Measurements from ENCODE around the gene USH1C.

USH1C gene

DNA sequence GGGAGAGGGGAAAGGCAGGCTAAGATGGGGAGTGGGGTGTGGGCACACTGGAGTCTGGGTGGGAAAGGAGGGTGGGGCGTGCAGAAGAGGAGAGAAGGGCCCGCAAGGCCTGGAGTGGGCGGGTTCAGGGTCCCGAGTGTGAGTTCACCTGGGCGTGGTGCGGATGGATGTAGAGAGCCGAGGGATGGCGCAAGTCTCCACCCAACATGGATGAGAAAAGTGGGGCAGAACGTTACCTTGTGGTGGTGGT is 67.2 kb downstream of the USH1C start:
- no peak for DNase-seq (ENCODE audit: low read depth in 2 of 2, low spot score in 1 of 2)

DNA sequence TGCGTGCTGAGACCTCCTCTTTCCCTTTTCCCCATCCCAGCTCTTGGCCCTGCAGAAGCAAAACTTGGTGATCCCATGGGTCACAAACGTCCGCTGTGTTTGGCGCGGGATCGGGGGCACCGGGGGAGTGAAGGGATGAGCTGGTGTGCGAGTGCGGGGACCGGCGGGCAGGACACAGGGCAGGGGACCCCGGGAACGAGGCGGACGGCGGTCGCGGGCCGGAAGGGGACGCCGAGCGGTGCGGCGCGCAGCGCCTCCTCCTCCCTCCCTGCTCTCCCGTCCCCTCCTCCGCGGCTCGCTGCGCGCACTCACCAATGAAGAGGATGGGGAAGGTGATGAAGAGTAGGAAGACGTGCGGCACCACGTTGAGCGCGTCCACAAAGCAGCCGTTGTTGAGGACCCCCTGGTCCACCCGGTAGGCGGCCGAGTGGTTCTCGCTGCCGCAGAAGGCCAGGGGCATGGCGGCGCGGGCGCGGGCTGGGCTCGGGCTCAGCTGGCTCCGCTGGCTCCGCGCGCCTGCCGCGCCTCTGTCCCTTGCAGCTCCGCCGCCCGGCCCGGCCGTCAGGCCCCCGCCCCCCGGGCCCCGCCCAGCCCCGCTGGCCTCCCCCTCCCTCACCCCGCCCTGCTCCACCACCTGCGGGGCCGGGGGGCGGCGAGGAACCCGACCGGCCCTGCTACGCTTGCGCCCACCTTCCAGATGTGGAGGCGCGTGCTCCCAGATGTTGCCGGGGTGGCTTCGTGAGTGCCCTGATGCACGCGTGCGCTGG is 67.7 kb downstream of the USH1C start, which contains the start of gene ABCC8:
TSS of gene ABCC8 (minus strand) at position 529 of the 767 bp plus-strand sequence. CDS start at position 460, 69 bp downstream.
- DNase-seq (ENCODE audit: low read depth in 2 of 2, low spot score in 1 of 2) = no peak

DNA sequence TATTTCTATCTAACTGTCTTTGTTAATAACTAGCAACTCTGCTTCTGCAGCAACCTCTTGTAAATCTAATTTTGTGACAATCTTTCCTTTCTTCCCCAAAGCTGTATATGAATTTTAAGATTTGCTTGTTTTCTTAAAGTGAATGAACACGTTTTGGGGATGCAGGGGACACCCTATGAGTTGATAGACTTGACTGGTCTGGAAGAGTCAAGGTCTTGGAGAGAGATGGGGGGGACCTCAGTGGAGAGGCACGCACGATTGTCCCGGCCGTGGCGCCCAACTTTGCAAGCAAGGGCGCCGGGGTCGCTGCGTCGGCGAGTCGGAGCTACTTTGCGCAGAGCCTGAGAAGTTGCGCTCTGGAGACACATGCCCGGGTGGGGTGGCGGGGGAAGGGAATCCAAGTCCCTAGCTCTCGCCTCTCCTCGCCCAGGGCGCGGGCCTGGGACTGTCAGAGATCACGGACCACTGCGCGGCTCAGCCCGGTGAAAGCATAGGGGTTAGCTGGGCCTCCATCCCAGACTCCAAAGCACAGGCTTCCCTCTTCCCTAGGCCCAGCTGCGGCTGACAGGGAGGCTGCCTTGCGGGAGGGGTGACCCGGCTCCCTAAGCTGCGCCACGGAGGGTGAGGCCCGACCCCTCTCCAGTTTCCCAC is 68.4 kb downstream of the USH1C start:
- no peak for DNase-seq (ENCODE audit: low read depth in 2 of 2, low spot score in 1 of 2)

DNA sequence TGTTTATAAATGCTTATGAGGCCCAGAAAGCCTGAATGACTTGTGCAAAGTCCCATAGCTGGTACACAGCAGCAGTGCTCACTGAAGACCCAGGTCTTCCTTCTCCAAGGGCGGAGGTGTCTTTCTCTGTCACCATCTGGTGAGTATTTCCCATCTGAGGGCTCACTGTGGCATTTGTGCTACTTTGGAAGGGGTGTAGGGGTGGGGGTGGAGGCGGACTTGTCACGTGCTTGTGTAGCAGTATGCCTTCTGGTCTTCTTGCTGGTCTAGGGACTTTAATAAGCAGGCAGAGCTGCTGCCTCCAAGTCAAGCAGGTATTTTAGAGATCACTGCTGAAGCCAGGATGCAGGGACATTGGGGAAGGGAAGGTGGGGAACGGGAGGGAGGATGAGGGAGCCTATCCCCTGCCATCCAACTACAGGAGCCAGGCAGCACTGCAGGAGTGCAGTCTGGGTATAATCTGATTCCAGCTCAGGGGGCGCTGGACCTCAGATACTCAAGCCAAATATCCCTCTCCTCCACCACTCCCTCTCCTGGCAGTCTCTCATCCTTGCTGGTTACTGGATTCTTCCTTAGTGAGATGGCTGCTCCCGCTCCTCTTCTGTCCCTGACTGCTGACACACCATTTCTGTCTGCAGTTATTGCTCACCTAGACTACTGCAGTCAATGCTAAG is 71.0 kb downstream of the USH1C start:
- no peak for DNase-seq (ENCODE audit: low read depth in 2 of 2, low spot score in 1 of 2)

DNA sequence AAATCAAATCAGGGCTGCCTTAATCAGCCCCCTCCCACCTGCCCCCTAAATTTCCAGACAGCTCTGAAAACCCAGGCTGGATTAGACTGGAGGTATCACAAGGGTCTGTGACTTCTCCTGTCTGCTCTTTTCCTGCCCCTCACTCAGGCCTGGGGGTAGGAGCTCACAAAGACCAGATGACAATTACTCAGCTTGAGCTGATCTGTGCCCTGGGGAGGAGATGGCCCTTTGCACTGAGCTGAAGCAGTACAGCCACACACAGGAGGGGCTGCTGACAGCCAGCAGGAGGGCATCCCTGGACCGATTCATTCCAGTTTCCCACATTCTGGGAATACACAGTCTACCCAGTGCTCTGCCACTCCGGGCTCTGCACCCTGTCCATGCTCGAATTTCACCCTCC is 71.7 kb downstream of the USH1C start:
- DNase-seq (ENCODE audit: low read depth in 2 of 2, low spot score in 1 of 2) = no peak

DNA sequence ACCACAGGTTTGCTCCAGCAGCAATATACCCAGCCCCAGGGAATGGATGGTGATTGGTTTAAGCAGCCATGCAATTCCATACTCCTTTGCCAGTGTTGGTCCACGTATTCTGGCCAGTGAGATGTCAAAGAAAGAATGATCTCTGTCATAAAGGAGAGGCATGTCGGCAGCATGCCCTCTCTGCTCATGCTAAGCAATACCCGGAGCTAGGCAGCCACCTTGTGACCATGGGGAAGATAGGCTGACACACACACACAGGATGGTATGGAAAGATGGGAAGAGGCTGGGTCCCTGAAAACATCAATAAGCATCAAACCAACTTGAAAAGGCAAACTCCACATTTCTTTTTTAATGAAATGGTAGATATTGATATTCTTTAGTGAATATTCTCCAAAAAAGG is 72.7 kb downstream of the USH1C start:
- no peak for DNase-seq (ENCODE audit: low read depth in 2 of 2, low spot score in 1 of 2)

DNA sequence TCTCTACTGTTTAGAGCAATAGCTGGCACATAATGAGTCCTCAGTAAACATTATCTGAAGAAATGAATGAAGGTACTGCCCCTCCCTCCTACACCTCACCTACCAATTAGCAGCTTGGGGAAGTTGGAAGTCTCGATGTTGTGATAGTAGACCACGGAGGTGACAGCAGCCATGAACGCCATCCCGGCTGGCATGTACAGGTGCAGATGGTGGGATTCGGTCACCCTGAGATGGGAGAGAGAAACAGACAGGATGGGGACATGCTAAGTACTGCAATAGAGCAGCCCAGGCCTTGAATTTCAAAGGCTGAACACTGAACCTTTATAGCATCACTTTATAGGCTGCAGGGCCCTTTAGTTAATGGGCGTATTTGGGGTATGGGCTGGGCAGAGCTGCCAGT is 74.2 kb downstream of the USH1C start:
- no peak for DNase-seq (ENCODE audit: low read depth in 2 of 2, low spot score in 1 of 2)

DNA sequence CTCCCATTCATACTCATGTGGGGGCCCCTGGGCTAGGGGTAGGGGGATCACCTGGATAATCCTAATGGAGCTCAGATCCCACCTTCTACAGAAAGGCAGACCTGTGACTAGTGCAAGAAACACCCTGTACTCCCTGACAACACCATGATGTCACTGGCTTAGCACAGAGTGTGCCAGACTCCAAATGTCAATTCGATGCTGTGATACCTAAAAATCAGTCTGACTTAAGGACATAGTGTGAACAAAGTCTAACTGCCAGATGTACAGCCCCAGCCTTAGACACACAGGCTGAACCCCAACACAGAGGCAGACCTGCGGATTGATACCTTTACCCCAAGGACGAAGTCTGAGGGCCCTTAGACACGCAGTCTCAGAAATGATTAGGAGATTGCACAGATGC is 76.1 kb downstream of the USH1C start:
- no peak for DNase-seq (ENCODE audit: low read depth in 2 of 2, low spot score in 1 of 2)

DNA sequence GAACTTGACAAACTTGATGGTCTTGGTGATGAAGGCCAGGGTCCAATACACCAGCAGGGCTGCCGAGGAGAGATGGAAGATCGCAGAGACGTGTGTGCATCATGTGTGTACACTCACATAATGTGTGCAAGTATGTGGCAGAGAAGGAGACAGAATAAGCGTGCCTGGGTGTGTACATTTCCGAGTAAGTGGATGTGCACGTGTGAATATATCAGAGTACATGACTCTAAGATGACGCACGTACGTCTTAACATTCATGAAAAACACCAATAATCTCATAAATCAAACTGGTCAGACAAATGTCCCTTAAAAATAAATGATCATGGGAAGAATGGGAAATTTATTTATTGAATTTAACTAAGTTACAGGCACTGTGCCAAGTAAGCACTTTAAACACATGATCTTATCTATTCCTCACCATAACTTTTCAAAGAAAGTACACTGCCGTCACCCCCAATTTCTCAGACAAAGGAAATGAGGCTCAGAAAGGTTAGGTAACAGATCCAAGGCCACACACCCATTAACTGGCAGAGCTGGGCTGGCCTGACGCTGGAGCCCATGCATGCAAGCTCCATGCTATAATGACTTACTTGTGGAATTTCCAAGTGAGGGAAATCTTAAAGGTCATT is 80.6 kb downstream of the USH1C start:
- DNase-seq (ENCODE audit: low read depth in 2 of 2, low spot score in 1 of 2) = no peak

DNA sequence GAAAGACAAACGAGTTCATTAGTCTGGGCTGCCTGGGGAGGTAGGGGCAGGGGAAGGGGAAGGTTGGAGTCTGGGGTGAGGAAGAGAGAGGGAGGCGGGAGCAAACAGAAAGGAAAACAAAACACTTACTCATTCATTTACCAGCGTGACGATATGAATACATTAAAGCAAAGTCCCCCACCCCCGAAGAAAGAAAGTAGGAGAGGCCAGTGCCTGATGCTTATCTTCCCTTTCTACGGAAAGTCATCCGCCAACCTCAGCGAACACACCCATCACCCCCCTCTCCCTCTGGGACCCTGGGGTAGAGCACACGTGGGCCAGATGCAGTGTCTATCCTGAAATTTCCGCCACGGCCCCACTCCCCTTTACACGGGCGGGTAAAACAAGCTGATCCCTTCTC is 81.3 kb downstream of the USH1C start:
- no peak for DNase-seq (ENCODE audit: low read depth in 2 of 2, low spot score in 1 of 2)

DNA sequence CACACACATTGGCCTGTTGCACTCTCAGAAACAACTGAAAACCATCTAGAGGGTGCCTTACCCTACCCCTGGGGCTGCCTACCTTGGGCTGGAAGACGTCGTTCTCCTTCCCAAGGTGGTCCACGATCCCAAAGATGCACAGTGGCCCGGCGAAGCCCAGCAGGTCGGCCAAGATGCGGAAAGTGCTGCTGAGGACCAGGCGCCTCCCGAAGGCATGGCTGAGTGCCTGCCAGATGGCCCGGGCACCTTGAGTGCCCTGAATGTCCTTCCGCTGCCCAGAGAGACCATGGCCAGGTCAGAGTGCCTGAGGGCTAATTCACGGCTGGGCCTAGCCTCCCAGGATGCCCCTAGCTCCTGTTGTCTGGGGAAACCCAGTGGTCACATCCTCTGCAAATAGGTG is 83.8 kb downstream of the USH1C start:
- no peak for DNase-seq (ENCODE audit: low read depth in 2 of 2, low spot score in 1 of 2)

DNA sequence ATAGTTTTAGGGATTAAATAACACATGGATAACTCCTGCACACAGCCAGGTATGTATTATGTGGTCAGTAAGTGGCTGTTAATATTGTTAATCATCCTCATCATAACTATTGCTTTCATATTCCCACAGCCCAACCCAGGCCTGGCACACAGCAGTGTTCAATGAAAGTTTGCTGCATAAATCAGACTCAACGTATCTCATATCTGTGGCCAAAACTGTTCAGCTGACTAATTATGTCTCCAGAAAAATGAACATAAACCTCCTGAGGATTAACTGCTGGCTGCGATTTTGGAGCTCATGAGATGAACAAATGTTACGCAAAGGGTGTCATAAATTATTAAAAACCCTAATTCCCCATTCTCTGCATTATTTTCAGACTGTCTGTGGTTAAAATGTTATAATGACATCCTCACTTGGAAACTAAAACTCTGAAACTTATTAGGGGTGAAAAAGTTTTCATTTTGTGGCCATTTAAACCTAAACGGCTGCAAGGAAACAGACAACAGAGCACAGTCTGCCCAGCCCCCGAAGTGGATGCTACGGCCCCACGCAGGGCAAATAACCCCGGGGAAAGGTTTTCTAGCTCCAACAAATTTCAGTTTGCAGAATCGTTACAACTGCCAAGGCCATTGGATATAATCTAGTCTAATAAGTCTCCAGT is 84.8 kb downstream of the USH1C start:
- no peak for DNase-seq (ENCODE audit: low read depth in 2 of 2, low spot score in 1 of 2)

DNA sequence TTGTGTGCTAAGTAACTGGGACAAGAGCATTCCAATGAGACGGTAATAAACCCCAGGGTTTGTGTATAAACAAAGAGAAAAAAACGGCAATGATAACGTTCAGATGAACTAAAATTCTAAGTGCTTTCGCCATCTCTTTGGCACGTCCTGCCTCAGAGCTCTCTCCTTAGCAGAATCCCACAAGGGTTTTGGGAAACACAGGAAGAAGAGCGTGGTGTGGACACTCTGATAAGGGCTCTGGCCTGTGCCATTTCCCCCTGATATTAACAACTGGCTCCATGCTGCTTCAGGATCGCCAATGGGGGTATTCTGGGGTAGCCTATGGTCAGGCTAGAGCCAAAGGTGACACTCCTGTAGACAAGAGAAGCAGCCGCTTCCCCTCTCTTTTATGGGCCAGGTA is 85.9 kb downstream of the USH1C start:
- no peak for DNase-seq (ENCODE audit: low read depth in 2 of 2, low spot score in 1 of 2)

DNA sequence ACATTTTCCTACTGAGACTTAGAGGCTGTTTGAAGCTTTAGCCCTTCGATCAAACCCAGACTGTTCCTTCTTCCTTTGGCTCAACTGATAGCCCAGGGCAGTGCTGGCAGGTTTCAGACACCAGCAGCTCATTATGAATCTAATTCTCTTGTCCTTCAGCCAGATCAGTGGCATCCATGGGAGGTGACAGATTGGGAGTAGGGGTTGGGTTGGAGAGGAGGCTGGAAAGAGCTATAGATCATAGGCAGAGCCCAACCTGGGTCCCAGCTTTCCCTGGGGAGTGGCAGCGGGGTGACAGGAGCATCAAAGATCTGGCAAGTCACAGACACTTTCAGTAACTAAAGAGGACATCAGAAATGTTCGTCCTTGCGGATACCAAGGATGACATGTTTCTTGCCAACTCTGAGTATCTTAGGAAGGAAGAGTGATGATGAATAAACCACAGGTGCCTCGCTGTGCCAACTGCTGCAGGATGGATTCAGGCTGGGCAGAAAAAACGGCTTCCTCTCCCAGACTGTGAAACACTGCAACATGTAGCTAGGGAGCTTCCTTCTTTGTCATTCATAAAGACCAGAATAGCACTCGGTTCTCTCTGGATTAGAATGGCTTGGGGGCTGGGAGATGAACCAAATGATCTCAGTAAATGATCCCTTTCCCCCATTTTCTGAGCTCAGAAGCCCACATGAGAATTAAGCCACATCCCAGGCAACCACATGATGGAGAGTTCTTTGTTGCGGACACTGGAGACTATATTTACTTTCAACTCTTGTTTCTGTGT is 86.6 kb downstream of the USH1C start:
- no peak for DNase-seq (ENCODE audit: low read depth in 2 of 2, low spot score in 1 of 2)

DNA sequence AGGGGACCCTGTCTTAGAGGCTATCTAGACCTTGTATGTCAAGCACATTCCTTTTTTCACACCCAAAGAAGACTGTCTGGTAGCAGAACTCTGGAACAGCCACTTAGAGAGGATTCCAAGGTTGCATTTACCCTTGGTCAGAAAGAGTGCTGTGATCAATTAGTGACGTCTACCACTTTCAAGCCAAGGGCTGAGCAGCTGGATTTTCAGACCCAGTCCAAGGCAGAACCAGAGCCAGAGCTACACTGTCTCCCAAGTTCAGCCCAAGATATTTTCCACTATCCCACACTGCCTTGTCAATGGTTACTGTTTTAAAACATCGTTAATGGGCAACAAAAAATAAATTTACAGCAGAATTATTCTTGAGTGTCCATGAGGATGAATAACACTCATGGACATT is 91.5 kb downstream of the USH1C start:
- DNase-seq (ENCODE audit: low read depth in 2 of 2, low spot score in 1 of 2) = no peak

DNA sequence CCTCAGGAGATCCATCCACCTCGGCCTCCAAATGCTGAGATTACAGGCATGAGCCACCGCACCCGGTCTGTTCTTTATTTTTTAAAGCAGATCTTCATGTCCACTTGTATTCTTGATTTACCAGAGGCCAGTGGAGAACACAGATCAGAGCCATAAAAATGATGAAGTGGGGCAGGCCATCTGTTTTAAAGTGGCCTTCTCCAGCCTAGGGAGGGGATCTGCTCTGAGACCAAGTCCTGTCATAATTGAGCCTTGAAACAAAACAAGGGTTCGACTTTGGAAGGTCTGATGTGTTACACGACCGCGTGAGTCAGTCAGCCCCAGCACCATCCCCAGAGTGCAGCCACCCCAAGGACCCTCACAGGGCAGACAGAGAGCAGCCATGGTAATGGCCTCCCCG is 95.1 kb downstream of the USH1C start:
- no peak for DNase-seq (ENCODE audit: low read depth in 2 of 2, low spot score in 1 of 2)

DNA sequence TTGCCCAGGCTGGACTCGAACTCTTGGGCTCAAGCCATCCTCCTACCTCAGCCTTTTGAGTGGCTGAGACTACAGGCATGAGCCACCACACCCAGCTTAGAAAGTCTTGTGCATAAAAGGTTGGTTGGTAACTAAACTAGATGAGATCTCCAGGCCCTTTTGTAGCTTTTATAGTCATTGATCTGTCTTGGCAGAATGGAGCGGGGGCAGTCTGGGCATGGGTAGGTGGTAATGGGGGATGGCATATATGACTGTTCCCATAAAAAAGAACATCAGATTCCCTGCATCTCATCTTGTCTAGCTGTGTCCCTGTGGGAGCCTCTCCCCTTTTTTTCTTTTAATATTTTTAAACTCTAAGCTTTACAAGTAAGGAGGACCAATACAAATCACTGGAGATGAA is 97.7 kb downstream of the USH1C start:
- DNase-seq (ENCODE audit: low read depth in 2 of 2, low spot score in 1 of 2) = no peak

DNA sequence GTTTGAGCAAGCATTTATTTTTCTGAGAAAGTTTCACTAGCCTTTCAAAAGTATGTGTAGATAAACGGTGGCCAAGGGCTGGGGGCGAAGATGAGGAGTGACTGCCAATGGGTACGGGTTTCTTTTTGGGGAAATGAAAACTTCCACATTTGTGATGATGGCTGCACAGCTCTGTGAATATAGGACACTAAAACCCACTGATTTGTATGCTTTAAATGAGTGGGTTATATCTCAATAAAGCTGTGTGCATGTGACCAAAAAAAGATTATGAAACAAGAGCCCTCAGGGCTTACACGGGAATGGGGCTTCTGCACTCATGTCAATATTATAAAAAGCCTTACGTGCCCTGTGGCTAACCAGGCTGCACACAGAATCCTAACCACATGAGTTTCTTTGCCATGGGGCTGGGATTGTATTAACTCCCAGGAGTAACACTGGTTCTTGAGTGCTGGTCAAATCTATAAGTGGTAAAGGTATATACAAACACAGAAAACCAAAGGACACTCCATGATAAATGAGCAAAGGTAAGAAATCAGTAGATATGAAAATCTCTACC is 98.9 kb downstream of the USH1C start:
- no peak for DNase-seq (ENCODE audit: low read depth in 2 of 2, low spot score in 1 of 2)

DNA sequence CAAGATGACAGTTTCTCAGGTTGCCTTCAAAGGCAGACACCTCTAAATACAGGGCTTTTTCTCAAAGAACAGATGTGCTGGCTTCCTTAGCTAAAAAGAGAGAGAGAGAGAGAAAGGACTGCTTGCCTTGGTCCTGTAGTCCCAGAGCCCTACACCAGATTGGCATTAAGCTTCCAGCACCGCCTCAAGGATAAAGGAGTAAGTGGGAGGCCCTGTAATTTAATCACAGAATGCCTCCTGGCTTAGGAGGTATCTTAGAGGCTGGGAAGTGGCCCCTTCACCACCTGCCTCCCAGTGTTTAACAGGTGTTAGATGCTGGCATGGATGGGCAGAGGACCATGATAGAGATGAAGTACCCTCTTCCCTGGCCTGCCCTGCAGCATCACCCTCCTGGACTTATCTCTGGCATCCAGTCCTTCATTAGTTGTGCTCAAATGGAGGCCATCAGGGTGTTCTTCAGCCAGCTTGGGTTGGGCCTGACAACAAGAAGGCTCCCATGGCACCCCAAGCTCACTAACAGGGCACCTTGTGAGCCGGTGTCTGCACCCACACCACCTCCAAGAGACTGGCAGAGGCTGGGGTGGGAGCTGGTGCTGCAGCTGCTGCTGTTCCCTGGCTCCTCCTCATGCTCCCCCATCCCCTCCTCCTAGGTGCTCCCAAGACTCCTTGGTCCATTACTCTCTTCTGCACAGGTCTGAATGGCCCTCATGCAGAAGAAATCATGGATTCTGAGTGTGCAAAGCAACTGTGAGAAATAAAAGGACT is 100.1 kb downstream of the USH1C start:
- no peak for DNase-seq (ENCODE audit: low read depth in 2 of 2, low spot score in 1 of 2)

Data from stimulated activated CD8-positive, alpha-beta memory T cell treated with anti-CD3 and anti-CD28 coated beads, Interleukin-4, amount 100 ng/mL, for 1 hour (primary cell).